Spleen (tissue), 7 donors: Measurements from ENCODE around the gene PSAT1.

Experiments
- POLR2A ChIP-seq, 3 donors: fragments of 450-650 bp; IDR thresholded peaks; one replicate each; pipeline ENCODE4 v1.5.1; 2017; ENCODE audit warnings: antibody characterized with exemption in 3 of 3, mild to moderate bottlenecking in 1 of 3
- POLR2AphosphoS5 ChIP-seq, 3 donors: sonication (generic); formaldehyde crosslinking; IDR thresholded peaks; one replicate each; pipeline ENCODE4 v1.5.1; 2017; ENCODE audit warnings: antibody characterized with exemption in 3 of 3
- TF ChIP-seq, protein P1 (sequence below), 11 experiments: fragments of 200-600 bp in 7 of 11; fragments of 450-650 bp in 4 of 11; sonication (generic) in 4 of 11; IDR thresholded peaks in 8 of 11; conservative IDR thresholded peaks in 3 of 11; 1 replicate in 7 of 11; 2 replicates in 4 of 11; pipeline versions ENCODE4 v1.4.0 to v1.8.0; 2016 to 2021; ENCODE audit warnings: antibody characterized with exemption in 11 of 11, inconsistent platforms in 4 of 11, mild to moderate bottlenecking in 1 of 11
- donor health status: DM: no; HTN: no; CAD: no; lungs with moderate emphysema.
- donor health status: DM: no; HTN: no; CAD: no.
- donor health status: DM: no; HTN: no; CAD: no.

DNA sequence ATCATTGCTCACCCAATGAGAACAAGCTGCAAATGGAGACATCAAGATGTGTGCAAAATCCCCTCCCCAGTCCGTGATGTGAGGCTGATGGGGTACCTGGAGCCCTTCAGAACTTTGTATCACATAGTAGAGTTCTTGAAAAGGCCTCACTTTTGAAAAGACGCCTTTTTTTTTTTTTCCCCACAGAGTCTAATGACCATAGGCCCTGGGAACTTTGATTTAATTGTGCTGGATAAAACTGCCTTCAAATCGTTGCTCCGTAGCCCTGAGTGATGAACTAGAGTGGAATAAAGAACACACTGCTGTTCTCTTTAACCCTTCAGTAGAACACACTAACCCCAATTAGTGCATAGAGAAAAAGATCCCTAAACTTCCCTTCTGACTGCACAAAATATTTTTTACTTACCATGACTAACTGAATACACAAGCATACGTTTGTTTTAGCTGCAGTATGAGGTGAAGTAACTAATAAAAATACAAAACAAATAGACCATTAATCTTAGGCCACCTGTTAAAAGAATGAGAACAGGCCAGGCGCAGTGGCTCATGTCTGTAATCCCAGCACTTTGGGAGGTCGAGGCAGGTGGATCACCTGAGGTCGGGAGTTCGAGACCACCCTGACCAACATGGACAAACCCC, 15.1 kb downstream of the PSAT1 start:
- TF ChIP-seq, protein P1, sequence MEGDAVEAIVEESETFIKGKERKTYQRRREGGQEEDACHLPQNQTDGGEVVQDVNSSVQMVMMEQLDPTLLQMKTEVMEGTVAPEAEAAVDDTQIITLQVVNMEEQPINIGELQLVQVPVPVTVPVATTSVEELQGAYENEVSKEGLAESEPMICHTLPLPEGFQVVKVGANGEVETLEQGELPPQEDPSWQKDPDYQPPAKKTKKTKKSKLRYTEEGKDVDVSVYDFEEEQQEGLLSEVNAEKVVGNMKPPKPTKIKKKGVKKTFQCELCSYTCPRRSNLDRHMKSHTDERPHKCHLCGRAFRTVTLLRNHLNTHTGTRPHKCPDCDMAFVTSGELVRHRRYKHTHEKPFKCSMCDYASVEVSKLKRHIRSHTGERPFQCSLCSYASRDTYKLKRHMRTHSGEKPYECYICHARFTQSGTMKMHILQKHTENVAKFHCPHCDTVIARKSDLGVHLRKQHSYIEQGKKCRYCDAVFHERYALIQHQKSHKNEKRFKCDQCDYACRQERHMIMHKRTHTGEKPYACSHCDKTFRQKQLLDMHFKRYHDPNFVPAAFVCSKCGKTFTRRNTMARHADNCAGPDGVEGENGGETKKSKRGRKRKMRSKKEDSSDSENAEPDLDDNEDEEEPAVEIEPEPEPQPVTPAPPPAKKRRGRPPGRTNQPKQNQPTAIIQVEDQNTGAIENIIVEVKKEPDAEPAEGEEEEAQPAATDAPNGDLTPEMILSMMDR (IDR thresholded peaks at IDR 0.05 in 8 of 11, conservative IDR thresholded peaks at IDR 0.05 in 3 of 11) = no peak
- TF ChIP-seq POLR2A (IDR thresholded peaks at IDR 0.05) = no peak
- TF ChIP-seq POLR2AphosphoS5 (IDR thresholded peaks at IDR 0.05) = no peak
